Measurements from ENCODE around the gene POLH. TPM values are rescaled to one million over a fixed set of nuclear protein-coding genes. Genes with fewer than 3 reads are reported as not detected.

POLH gene
- total RNA-seq, 6 experiments from 2014 or later = 5.1 to 9.3 (median 6.8) TPM

GRCh38 chr6:43639984-43640800, 64.2 kb downstream of the POLH start:
- intact Hi-C loops (cut with DNase I) = no loop called here
- TF ChIP-seq, protein P1, sequence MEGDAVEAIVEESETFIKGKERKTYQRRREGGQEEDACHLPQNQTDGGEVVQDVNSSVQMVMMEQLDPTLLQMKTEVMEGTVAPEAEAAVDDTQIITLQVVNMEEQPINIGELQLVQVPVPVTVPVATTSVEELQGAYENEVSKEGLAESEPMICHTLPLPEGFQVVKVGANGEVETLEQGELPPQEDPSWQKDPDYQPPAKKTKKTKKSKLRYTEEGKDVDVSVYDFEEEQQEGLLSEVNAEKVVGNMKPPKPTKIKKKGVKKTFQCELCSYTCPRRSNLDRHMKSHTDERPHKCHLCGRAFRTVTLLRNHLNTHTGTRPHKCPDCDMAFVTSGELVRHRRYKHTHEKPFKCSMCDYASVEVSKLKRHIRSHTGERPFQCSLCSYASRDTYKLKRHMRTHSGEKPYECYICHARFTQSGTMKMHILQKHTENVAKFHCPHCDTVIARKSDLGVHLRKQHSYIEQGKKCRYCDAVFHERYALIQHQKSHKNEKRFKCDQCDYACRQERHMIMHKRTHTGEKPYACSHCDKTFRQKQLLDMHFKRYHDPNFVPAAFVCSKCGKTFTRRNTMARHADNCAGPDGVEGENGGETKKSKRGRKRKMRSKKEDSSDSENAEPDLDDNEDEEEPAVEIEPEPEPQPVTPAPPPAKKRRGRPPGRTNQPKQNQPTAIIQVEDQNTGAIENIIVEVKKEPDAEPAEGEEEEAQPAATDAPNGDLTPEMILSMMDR (IDR thresholded peaks at IDR 0.05) = no peak
- TF ChIP-seq POLR2A (IDR thresholded peaks at IDR 0.05) = no peak
- peaks cover 0 to 34% (median 13%) of the 10 kb centered on the region in 4 donors for H3K36me3 ChIP-seq
- H3K27me3 ChIP-seq = no peaks in the 10 kb centered on the region
- peaks cover 0 to 14% (median 0%) of the 10 kb centered on the region in 4 donors for H3K4me1 ChIP-seq
- H3K9me3 ChIP-seq = no peaks in the 10 kb centered on the region
- H3K4me3 ChIP-seq = no peak overlapping the region
- H3K27ac ChIP-seq = no peak overlapping the region
- 71% methylated on average over 5 of the region's 21 CpGs for WGBS (ENCODE audit: insufficient coverage, low coverage, low lambda C conversion rate, missing lambda C conversion rate)
- ATAC-seq (no peak), DNase-seq (no peak)

- no peak within 1 kb of the TSS for H3K27ac ChIP-seq
- peaks cover 0 to 15% (median 9%) of the 10 kb centered on the region in 4 donors for H3K36me3 ChIP-seq
- H3K27me3 ChIP-seq = no peaks in the 10 kb centered on the region
- H3K4me1 ChIP-seq = no peaks in the 10 kb centered on the region
- WGBS (ENCODE audit: insufficient coverage, low coverage, low lambda C conversion rate, missing lambda C conversion rate) = 11% methylated on average over 36 of the region's 52 CpGs
- ATAC-seq (peak; percentile 67 to 73 (median 70)), DNase-seq (peak; percentile 48 to 67 (median 64))
- H3K9me3 ChIP-seq = no peaks in the 10 kb centered on the region
- no peak for TF ChIP-seq POLR2A (IDR thresholded peaks at IDR 0.05)
- TF ChIP-seq, protein P1 (IDR thresholded peaks at IDR 0.05) = no peak
- peak within 1 kb of the TSS; percentile 28 to 46 (median 38) for H3K4me3 ChIP-seq
- intact Hi-C loops (cut with DNase I) = no loop called here
Observed at GRCh38 chr6:43644940-43645612, 69.1 kb downstream of the POLH start, which contains the start of gene RSPH9. TSS of gene RSPH9 (plus strand) at chr6:43645036. CDS start at chr6:43645099, 63 bp downstream.

DNA sequence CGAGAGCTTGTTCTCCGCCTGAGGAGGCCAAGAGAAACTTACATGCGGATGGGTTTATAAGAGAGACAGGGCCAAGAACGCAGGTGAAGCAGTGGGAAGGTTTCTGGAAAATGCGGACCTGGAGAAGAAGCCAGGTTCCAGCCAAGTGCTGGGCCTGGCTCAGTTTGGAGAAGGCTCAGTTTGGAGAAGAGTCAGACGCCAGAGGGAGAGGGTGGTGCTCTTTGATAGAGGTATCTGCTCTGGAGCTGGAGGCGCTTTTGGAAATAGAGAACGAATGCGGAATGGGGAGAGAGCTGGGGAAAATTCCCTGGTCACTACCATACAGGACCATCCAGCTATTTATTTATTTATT, 69.6 kb downstream of the POLH start:
- intact Hi-C loops (cut with DNase I) = no loop called here
- Histone ChIP-seq H3K27me3 (no peaks in the 10 kb centered on the region), H3K4me1 (no peaks in the 10 kb centered on the region), H3K4me3 (peak overlapping the region in 1 of 3 donors; percentile 46), H3K36me3 (peaks cover 0 to 10% (median 7%) of the 10 kb centered on the region in 4 donors), H3K9me3 (no peaks in the 10 kb centered on the region), H3K27ac (no peak overlapping the region)
- TF ChIP-seq, protein P1 (IDR thresholded peaks at IDR 0.05) = no peak
- TF ChIP-seq POLR2A (IDR thresholded peaks at IDR 0.05) = no peak
- DNase-seq = no peak
- ATAC-seq = no peak
- WGBS (ENCODE audit: insufficient coverage, low coverage, low lambda C conversion rate, missing lambda C conversion rate) = 23% methylated on average over 9 of the region's 9 CpGs

- H3K36me3 ChIP-seq = no peaks in the 10 kb centered on the region
- 100% methylated on average over 3 of the region's 3 CpGs for WGBS (ENCODE audit: insufficient coverage, low coverage, low lambda C conversion rate, missing lambda C conversion rate)
Observed at GRCh38 chr6:43647613-43648012, 71.6 kb downstream of the POLH start.

More at GRCh38 chr6:43647613-43648012, 71.6 kb downstream of the POLH start:
- Histone ChIP-seq H3K27me3 (no peaks in the 10 kb centered on the region), H3K27ac (no peak overlapping the region), H3K9me3 (no peaks in the 10 kb centered on the region), H3K4me1 (no peaks in the 10 kb centered on the region), H3K4me3 (no peak overlapping the region)
- no peak for ATAC-seq
- intact Hi-C loops (cut with DNase I) = no loop called here
- TF ChIP-seq, protein P1 (IDR thresholded peaks at IDR 0.05) = no peak
- TF ChIP-seq POLR2A (IDR thresholded peaks at IDR 0.05) = no peak
- DNase-seq = no peak

Data from right lobe of liver (tissue), 6 donors.